HG03460 (cell line): Measurements from ENCODE around the gene CBARP.

Source experiments
- ATAC-seq: cut with Tn5 transposase; IDR thresholded peaks from one replicate; pipeline ENCODE4 v1.9.1; 2021; ENCODE audit not compliant: unreplicated experiment

The CBARP gene

DNA sequence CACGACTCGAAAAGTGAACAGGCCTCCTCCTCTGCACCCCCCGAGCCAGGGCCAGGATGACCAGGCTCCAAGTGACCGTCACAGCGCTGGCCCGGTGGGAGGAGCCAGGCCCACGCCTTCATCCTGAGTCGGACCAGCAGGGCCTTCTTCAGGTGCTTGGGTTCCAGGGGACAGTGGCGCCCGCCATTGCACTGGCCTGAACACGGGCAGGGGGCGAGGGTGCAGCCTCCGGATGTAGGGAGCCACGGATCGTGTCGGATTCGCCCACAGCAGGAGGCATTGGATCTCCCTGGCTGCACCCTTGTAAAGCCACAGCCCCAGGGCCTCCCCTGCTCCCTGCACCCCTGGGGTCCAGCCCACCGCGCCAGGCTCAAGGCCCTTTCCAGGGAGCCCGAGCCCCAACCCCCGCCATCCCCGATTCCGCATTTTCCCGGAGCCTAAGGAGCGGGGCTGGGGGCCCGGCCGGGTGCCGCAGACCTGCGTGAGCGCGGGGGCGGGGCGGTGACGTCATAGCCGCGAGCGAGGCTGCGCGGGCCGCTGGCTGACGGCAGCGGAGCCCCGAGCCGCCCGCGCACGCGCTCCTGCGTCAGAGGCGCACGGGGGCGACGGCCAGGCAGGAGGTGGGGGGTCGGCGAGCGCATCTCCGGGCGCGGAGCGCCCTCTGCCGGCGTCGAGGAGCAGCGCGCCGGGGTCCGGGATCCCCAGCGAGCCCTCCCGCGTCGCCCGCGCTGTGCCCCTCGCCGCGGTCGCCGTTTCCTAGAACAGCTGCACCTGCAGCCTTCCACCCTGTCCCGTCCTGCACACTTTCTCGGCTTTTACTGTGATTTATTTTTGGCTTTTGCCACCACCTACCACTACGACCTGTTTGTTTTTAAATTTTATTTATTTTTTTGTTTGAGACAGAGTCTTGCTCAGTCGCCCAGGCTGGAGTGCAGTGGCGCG lies 2.3 kb upstream of the CBARP start:
- ATAC-seq = no peak

DNA sequence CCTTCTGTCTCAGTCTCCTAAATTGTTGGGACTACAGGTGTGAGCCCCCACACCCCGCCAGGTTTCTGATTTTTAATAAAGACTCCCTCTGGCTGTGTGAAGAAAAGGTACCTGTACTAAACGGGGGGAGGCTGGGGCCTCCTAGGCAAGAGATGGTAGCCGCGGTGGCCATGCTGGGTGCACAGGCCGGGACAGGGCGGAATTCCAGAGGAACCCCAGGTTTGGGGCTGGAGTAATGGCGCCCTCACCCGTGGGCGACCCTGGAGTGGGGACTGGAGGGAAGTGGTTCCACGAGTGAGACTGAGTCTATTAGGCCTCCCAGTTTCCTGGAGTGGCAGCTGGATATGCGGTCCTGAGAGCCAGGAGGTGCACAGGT lies 1.6 kb upstream of the CBARP start:
- no peak for ATAC-seq

DNA sequence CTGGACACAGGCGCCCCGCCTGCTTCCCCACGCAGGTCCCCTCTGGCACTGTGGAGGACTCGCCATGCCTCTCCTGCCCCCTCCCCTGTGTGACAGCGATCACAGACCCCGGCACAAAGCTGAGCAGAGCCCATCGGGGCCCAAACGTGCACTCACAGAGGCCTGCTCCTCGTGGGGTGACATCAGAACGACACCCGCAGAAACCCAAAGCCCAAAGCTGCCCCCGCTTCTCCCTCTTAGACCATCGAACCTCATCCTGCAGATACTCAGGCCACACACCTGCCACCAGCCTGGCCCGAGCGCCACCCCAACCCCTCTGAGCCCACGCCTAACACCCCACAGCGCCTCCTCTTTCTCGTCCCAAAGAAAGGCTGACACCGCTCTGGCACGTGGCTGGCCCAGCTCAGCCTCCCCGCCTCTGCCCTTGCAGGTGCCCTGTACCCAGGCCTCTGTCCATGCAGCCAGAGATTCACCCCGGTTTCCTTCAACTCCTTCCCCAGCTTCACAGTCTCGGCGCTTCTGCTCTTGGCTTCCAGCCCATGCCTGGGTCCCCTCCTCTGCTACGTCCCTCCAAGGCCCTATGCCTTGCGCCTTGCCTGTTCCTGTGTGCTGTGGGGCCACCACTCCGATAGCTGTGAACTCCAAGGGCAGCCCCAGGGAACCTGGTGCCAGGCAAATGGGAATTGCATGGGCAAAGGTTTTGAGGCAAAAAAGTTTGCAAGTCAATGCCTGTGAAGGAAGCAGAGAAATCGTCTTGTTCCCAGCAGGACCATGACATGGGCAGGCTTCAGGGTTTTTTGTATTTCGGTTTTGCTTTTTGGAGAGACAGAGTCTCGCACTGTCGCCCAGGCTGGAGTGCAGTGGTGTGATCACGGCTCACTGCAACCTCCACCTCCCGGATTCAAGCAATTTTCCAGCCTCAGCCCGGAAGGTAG lies 831 bp upstream of the CBARP start:
- ATAC-seq = no peak

DNA sequence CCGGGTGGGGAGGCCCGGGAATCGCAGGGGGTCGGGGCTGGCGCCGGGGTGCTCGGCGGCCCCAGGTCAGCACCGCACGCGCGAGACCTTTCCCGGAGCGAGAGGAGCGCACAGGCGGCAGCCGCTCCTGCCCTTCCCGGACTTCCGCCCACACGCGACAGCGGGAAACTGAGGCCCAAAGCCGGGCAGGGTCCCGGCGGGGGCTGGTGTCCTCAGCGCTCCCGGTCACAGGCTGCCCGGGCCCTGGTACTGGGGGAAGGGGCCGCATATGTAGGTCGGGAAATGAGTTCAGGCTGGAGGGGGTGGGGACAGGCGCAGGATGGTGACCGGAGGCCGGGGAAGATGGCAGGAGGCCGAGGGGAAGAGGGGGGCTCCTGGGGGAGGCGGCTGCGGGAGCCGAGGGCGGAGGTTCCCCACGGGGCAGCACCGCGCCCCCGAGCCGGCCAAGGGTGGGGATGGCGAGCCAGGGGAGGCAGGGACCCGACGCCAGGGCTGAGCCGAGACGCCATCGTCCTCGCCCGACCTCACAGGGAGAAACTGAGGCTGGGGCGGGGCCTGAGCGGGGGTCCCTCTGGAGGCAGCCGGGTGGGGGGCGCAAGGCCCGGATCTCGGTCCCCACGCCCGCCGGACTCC lies 662 bp downstream of the CBARP start:
- no peak for ATAC-seq

DNA sequence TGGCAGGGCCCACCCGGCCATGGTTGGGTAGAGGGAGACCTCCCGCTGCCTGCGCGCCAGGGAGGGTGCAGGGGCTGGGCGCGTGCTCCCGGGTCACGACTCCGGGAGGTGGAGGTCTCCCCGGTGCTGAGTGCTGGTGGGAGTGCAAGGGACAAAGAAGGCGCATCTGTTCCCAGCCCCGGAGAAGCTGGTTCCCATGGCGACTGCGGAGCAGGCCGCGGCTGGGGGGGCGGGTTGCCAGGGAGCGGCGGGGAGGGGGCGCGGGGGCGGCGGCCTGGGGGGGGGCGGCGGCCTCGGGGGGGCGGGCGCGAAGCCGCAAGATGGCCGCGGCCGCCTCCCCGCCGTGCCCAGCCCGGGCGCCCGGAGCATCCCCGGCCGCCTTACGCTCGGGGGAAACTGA lies 1.2 kb downstream of the CBARP start:
- no peak for ATAC-seq

DNA sequence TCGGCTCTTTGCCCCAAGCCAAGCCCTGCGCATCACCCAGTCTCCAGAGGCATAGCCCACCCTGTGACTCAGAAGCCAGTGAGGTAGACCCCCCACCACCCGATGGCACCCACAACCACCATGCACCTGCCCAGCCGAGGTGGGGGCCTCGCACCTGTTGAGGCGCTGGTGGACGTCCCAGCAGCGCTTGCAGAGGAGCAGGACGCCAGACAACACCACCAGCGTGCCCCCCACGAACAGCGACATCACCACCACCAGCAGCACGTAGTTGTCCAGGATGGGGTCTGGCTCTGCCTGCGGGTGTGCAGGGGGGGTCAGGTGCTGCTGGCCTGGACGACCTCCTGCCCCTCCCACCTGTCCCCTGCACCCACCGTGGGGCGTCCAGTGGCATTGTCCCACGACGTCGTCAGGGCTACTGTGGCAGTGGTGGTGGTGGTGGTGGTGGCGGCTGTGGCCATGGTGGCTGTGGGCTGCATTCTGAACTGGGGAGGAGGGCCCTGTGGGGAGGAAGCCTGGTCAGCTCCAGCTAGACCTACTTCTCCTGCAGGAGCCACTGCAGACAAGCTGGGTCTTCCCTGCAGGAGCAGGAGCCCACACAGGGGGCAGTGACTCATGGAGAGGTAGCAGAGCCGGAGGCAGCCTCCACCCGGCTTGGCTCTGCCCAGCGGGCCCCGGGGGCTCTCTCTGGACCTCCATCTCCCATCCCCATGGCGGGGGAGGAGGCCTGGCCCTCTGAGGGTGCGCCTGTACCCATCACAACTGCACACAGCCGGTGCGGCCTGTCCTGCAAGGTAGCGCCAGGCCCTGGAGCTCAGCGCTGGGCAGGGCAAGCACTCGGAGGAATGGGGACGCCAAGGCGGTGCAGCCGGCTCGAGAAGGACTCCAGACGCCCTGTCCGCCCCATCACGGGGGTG lies 1.9 kb downstream of the CBARP start:
- ATAC-seq = no peak

DNA sequence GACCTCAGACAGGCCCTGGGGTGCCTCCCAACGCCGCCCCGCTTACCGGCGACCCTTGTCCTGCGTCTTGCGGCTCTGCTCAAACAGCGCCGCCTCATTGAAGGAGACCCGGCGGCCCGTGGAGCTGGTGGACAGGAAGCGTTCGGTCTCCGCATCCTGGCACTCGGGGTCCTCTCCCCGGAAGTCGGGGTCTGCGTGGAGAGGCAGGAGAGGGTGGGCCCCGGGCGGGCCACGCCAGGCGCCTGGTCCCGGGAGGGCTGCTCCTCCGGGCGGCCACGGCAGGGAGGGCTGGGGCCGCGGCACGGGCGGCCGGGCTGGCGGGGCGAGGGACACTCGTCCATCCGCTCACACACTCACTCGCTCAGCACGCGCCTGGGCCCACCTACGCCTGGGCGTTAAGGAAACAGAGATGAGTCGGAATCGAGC lies 2.8 kb downstream of the CBARP start:
- no peak for ATAC-seq

DNA sequence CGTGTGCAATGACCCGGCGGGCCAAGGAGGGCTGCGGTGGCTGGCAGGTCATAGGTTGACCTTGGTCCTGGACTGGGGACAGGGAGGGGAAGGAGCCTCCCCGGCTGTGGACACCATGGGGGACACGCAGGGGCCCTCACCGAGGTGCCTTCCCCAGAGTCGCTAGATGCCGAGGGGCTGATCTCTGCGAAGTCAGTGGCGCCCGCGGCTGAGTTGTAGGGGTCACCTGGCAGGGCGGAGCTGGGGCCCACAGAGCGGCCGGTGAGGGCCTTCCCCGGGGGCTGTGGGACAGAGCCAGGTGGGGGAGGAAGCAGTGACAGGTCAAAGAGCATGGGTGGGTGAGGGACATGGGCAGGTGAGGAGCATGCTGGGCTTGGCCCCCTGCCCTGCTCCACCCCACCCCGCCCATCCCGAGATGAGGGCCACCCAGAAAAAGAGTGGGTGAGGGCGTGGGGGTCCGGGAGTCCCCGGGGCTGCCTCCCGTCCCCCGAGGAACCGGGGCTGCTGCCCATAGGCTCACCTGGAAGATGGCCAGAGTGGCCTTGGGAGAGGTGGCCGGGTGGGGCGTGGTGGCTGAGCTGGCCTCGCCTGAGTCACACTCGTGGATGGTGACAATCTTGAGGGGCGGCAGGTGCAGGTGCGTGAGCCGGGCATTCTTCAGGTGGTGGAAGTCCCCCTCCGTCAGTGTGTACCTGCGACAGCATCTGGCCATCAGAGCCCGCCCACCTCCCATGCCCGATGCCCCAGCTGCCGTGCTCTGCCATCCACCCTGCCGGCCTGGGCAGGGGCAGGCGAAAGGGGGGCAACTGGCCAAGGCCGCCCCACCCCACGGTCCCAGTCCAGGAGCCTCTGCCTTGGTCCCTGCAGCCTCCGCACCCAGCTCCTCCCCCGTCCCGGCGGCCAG lies 3.5 kb downstream of the CBARP start:
- ATAC-seq = no peak

DNA sequence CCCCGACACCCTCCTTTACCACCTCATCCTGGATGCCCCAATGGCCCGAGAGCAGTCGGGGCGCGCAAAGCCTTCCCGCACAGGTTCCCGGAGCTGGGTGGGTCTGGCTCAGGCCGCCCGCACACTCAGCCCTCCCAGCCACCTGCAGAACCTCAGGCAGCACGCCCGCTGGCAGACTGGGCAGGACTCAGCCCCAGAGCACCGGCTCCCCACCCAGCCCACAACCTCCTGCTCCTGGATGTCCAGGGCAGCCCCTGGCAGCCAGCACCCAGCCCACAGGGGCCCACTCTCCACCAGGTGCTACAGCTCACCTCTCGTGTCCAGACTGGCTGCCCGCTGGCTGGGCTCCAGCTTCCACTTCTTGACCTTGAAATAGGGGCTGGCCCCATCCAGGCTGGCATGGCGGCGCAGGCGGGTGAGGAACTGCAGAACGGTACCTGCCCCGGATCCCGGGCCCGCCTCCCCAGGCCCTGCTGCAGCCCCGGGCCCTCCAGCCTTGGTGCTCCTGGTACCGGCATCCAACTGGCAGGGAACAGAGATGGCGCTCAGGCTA lies 4.6 kb downstream of the CBARP start:
- no peak for ATAC-seq

DNA sequence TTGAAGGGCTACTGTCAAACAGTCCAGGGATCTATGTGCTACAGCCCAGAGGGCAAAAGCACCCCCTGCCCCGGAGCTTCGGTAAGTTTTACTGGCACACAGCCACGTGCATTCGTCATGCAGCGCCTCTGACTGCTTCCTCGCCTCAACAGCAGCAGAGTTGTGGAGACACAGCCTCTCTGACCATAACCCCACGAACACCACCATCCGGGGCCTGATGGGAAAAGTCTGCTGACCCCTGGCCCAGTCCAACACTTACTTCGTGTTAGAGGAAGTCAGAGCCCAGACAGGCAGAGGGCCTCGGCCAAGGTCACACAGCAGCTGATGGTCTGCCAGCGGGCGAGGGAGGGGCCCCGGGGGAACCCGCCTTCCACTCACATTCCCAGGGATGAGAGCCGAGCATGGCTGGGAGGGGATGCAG lies 5.1 kb downstream of the CBARP start:
- no peak for ATAC-seq

DNA sequence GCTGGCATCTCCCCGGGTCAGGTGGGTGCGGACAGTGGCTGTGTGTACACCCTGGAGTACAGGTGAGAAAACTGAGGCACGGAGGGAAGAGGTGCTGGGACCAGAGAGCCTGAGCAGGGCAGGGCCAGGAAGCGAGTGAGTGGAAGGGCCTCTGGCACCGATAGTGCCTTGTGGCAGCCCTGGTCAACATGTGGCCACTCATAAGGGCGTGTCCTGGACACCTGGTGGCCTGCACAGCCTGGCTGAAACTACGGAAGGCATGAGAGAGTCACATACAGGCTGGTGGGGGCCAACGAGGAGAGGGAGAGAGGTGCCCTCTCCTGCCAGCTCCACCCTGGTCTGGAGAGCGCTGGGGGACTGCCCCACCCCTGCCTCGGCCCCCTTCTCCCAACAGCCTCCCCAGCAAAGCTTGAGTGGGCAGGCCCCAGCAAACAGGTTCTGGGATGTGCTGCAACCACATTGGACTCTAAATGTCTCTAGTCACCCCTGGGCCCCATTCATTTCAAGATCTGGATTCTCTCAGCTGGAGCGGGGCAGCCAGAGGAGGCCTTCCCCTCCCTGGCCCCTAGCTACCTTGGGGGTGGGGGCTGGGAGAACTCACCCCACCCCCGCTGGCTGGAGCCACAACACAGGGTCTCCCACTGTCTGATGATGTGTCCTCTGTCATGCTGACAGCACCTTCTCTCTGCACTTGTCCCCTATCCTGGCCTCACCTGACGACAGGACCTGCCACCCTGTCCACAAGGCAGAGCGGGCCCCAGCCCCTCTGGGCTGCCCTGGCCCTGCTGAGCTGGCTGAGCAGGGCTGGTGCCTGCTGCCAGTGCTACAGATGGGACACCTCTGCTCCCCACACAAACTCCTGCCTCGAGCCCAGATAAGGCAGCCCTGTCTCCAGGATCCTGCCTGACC lies 5.8 kb downstream of the CBARP start:
- ATAC-seq = no peak

DNA sequence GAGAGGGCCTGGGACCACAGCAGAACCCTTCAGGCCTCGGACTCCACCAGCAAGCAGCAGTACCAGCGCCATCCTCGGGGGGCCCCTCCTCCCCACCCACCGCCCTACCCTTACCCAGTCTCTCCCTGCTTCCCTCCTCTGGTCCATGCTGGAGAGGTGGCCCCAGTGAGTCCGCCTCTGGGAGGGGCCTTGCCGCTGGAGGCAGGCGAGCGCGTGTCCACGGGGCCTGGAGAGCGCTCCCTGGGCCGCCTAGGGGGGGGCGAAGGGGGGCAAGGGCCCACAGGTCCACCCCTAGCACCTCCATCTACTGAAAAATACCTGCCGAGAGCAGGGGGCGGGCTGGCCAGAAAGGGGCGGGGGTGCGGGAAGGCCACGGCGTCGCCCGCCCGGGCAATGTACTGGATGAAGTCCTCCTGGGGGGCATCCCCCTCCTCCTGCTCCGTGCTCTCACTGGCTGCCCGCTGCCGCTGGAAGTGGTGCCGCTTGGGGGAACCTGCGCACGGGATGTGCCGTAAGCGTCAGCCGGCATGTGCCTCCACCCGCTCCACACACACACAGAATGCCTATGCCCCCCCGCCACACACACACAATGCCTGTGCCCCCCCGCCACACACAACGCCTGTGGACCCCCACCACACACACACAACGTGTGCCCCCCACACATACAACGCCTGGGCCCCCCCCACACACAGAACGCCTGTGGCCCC lies 6.9 kb downstream of the CBARP start:
- no peak for ATAC-seq

DNA sequence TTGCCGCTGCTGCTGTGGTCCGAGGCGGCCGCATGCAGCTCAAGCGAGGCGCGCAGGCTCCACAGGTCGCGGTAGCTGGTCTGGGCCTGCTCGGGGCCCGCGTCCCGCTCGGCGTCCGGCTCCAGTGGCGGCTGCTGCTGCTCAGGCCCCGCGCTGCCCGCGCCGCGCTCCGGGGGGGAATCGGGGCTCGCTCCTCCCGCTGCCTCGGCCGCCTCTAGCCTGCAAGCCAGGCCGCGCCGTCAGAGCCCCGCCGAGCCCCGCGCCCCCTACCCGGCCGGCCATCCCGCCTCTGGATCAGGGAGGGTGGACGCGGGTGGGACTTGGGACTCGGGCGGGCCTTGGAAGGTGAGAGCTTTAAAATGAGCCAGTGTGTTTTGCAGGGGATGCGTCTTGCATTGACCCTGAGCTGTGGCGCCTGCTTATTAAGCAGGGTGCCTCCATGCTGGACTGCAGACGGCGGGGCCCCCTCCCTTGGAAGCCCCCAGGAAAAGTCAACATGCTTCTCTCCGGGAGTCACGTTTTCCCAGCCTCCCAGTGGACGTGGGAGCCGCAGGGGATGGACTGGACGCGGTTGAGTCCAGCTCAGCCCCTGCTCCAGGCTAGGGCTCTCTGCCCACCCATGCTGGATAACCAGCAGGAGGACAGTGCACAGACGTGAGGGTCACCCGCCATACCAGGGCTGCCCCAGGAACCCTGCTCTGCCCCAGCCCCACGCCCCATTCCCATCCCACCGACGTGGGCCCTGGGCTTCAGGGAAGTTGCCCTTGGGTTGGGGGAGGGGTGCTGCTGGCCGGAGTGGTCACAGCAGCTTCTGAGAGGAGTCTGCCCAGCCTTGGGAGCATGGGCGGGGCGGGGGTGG lies 7.7 kb downstream of the CBARP start:
- no peak for ATAC-seq

DNA sequence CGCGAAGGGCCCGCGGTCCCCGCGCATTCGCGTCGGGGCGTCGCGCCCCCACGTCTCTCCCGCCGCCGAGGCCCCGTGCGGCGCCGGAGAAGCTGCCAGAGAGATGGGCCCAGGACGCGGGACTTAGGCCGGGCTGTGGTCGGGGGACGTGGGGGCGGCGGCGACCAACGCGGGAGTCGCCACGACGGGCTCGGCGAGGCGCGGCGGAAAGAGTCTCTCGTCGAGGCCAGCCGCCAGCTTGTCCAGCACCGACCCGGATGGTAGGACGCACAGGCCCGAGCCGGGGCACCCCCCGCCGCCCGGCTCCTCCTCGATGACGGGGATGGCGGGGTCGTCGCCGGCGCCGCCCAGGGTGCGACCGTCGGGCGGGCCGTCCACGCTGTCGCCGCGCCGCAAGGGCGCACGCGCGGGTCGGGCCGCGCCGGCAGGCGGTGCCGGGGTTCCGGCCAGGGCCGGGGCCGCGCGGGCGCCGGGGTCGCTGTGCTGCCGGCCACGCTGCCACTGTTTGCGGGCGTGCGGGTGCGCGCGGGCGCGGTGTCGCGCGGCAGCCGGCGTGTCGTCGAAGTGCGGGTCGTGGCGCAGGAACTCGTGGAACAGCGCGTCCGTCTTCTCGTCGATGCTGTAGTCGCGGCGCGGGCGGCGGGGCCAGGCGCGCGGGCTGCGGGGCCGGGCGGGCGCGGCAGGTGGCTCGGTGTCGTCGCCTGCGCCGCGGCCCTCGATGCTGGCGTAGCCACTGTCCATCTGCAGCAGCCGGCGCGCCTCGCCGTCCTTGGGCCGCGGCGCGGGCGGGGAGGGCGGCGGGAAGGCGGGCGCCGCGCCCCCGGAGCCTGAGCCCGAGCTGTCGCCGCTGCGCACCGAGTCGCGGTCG lies 8.5 kb downstream of the CBARP start:
- ATAC-seq = no peak

DNA sequence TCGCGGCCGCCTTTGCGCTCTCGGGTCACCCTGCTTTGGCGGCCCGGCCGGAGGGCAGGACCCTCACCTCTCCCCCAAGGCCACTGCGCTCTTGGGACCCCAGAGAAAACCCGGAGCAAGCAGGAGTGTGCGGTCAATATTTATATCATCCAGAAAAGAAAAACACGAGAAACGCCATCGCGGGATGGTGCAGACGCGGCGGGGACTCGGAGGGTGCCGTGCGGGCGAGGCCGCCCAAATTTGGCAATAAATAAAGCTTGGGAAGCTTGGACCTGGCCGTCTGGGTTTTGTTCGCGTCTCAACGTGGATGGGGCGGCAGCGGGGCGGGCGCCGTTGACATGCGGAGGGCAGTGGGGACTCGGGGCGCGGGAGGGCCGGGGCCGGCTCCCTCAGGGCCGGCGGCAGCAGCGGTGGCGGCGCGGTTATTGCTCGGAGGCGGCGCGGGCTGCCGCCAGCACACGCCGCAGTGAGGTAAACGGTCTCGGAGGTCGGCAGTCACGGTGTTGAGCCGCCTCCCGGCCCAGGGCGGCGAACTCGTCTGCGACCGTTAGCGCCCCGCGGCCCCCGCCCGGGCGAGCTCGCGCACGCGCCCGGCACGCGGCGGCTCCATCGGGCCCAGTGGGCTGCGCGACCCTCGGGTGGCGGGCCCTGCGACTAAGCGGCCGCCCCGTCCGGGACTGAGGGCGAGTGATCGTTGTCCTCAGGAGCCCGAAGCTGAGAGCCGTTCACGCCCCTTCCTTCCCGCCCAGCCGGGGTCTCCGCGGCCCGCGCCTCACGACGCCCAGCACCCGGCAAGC lies 9.4 kb downstream of the CBARP start:
- no peak for ATAC-seq
